Endodermal cell (in vitro differentiated cells): ENCODE measurements around the gene HOXA6. TPM values are rescaled to one million over a fixed set of nuclear protein-coding genes. Genes with fewer than 3 reads are reported as not detected.

Experiments
- DNase-seq: peaks from one replicate; pipeline ENCODE4 v3.0.0-alpha.2; 2017
- H3K27ac ChIP-seq: 2 replicates; pipeline ENCODE4 v1.5.1; 2013; ENCODE audit warnings: mild to moderate bottlenecking, low read depth, low read length, moderate library complexity
- H3K27me3 ChIP-seq: 2 replicates; pipeline ENCODE4 v1.6.1; 2013; ENCODE audit warnings: mild to moderate bottlenecking, low read length, moderate library complexity; ENCODE audit not compliant: insufficient read depth, control insufficient read depth, poor library complexity, severe bottlenecking
- H3K36me3 ChIP-seq: 2 replicates; pipeline ENCODE4 v1.7.0; 2013; ENCODE audit warnings: mild to moderate bottlenecking, low read length, moderate library complexity; ENCODE audit not compliant: control insufficient read depth, insufficient read depth
- H3K4me1 ChIP-seq: one replicate; pipeline ENCODE4 v1.7.0; 2013; ENCODE audit warnings: low read length; ENCODE audit not compliant: control insufficient read depth, insufficient read depth
- H3K4me3 ChIP-seq: 2 replicates; pipeline ENCODE4 v1.5.1; 2013; ENCODE audit warnings: mild to moderate bottlenecking, low read length, moderate library complexity
- H3K9ac ChIP-seq: 2 replicates; pipeline ENCODE4 v1.6.1; 2013; ENCODE audit warnings: mild to moderate bottlenecking, low read length, moderate library complexity; ENCODE audit not compliant: poor library complexity, severe bottlenecking; ENCODE audit errors: extremely low read depth
- H3K9me3 ChIP-seq: 2 replicates; pipeline ENCODE4 v1.6.1; 2013; ENCODE audit warnings: mild to moderate bottlenecking, low read length, moderate library complexity; ENCODE audit not compliant: control insufficient read depth
- H3K27ac Mint-ChIP-seq: 2 replicates; pipeline ENCODE4 v1.8.0; 2020; ENCODE audit warnings: mixed read lengths
- H3K27me3 Mint-ChIP-seq: 2 replicates; pipeline ENCODE4 v1.8.0; 2021; ENCODE audit warnings: mild to moderate bottlenecking, mixed read lengths; ENCODE audit not compliant: insufficient read depth
- H3K36me3 Mint-ChIP-seq: 2 replicates; pipeline ENCODE4 v1.8.0; 2020; ENCODE audit warnings: low read depth, mixed read lengths
- H3K4me1 Mint-ChIP-seq: 2 replicates; pipeline ENCODE4 v1.8.0; 2020; ENCODE audit warnings: mixed read lengths
- H3K4me3 Mint-ChIP-seq: 2 replicates; pipeline ENCODE4 v1.8.0; 2020; ENCODE audit warnings: mild to moderate bottlenecking, moderate library complexity, mixed read lengths
- H3K9me3 Mint-ChIP-seq: 2 replicates; pipeline ENCODE4 v1.8.0; 2020; ENCODE audit warnings: mild to moderate bottlenecking, mixed read lengths
- CTCF ChIP-seq: fragments of 200-600 bp; sonication (generic); conservative IDR thresholded peaks from 2 replicates; pipeline ENCODE4 v1.5.0; 2021; ENCODE audit warnings: antibody characterized with exemption, mild to moderate bottlenecking
- WGBS, 2 experiments: methylation state at CpG; one replicate each; pipeline versions ENCODE4 v1.1.5 to v1.1.7; 2013; ENCODE audit warnings: missing lambda C conversion rate in 2 of 2, mixed read lengths in 1 of 2; ENCODE audit not compliant: insufficient coverage in 1 of 2, insufficient read length in 1 of 2; 5-methylcytosine and 5-hydroxymethylcytosine counted together
- total RNA-seq, 2 donors: library from RNA; stranded (reverse); fragmentation: NEBNext Ultra II Directional in 1 of 2; extraction: Animal tissue kit (Norgen Biotek cat#: 25700) in 1 of 2; gene quantifications; 2 replicates in 1 of 2; 3 replicates in 1 of 2; pipeline ENCODE4 v1.2.1, GENCODE V29; 2021

HOXA6 gene
- total RNA-seq, 2 donors from 2014 or later: not detected

DNA sequence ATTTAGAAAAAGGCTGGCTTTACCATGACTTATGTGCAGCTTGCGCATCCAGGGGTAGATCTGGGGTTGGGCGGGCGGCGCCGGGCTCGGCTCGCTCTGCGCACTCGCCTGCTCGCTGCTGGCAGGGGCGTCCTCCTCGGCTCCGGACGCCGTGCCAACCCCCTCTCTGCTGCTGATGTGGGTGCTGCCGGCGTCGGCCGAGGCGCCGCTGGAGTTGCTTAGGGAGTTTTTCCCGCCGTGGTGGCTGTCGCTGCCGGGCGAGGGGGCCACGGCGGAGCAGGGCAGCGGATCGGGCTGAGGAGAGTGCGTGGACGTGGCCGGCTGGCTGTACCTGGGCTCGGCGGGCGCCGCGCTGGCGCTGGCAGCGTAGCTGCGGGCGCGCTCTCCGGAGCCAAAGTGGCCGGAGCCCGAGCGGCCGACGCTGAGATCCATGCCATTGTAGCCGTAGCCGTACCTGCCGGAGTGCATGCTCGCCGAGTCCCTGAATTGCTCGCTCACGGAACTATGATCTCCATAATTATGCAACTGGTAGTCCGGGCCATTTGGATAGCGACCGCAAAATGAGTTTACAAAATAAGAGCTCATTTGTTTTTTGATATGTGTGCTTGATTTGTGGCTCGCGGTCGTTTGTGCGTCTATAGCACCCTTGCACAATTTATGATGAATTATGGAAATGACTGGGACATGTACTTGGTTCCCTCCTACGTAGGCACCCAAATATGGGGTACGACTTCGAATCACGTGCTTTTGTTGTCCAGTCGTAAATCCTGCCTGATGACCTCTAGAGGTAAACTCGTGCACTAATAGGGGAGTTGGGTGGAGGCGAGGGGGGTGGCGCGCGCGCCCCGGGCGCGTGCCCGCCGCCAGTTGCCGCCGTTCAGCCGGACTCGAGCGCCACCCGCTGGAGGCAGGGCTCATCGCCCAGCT, 4.3 kb downstream of the HOXA6 start, which contains the start of gene HOXA5:
HOXA5 (minus strand) TSS at position 659 of the 927 bp plus-strand sequence; CDS start at position 585, 74 bp downstream.
- peaks cover 11% of the 10 kb centered on the region for H3K4me1 Mint-ChIP-seq
- WGBS, 2 experiments: 1% methylated on average over 37 to 86 of the region's 86 CpGs
- Histone ChIP-seq H3K4me1 (no peaks in the 10 kb centered on the region), H3K4me3 (peak within 1 kb of the TSS; percentile 86), H3K36me3 (no peaks in the 10 kb centered on the region), H3K9ac (no peak within 1 kb of the TSS), H3K27me3 (peaks cover 100% of the 10 kb centered on the region), H3K27ac (no peak within 1 kb of the TSS), H3K9me3 (peaks cover 16% of the 10 kb centered on the region)
- peak within 1 kb of the TSS; percentile 54 for H3K4me3 Mint-ChIP-seq
- H3K36me3 Mint-ChIP-seq: no peaks in the 10 kb centered on the region
- DNase-seq: peak; percentile 94
- H3K27me3 Mint-ChIP-seq: peaks cover 100% of the 10 kb centered on the region
- H3K27ac Mint-ChIP-seq: no peak within 1 kb of the TSS
- H3K9me3 Mint-ChIP-seq: peaks cover 15% of the 10 kb centered on the region
- TF ChIP-seq CTCF: peak; percentile 92

DNA sequence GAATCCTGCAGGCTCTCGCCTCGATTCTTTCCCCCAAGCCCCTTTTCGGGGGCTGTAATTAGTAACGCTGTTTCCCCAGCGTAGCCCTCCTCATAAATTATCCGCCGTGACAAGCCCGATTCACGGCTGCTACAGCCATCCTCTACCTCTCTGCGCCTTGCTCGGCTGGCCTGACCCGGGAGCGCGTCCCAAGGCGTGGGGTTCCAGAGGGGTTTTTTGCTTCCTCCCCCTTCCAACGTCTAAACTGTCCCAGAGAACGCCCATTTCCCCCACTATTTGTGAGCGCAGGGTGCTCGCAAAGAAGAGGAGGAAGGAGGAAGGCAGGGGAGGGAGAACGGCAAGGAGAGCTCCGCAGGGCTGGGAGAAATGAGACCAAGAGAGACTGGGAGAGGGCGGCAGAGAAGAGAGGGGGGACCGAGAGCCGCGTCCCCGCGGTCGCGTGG, 5.0 kb downstream of the HOXA6 start:
- 0 to 4% methylated on average over 7 to 28 of the region's 29 CpGs for WGBS, 2 experiments
- H3K27ac Mint-ChIP-seq: no peak overlapping the region
- Histone ChIP-seq H3K27me3 (peaks cover 100% of the 10 kb centered on the region), H3K27ac (no peak overlapping the region), H3K36me3 (no peaks in the 10 kb centered on the region), H3K9me3 (peaks cover 16% of the 10 kb centered on the region), H3K4me1 (no peaks in the 10 kb centered on the region), H3K4me3 (peak overlapping the region; percentile 86), H3K9ac (no peak overlapping the region)
- no peak for TF ChIP-seq CTCF
- DNase-seq: peak; percentile 63
- peaks cover 100% of the 10 kb centered on the region for H3K27me3 Mint-ChIP-seq
- peaks cover 11% of the 10 kb centered on the region for H3K4me1 Mint-ChIP-seq
- peak overlapping the region; percentile 54 for H3K4me3 Mint-ChIP-seq
- peaks cover 13% of the 10 kb centered on the region for H3K9me3 Mint-ChIP-seq
- H3K36me3 Mint-ChIP-seq: no peaks in the 10 kb centered on the region

GRCh38 chr7:27141923-27142579, 5.5 kb downstream of the HOXA6 start:
- Histone ChIP-seq H3K27ac (no peak overlapping the region), H3K36me3 (no peaks in the 10 kb centered on the region), H3K4me1 (no peaks in the 10 kb centered on the region), H3K4me3 (peak overlapping the region; percentile 86), H3K9ac (no peak overlapping the region), H3K27me3 (peaks cover 100% of the 10 kb centered on the region), H3K9me3 (peaks cover 11% of the 10 kb centered on the region)
- peaks cover 100% of the 10 kb centered on the region for H3K27me3 Mint-ChIP-seq
- no peaks in the 10 kb centered on the region for H3K36me3 Mint-ChIP-seq
- 2 to 6% methylated on average over 13 to 30 of the region's 30 CpGs for WGBS, 2 experiments
- peaks cover 11% of the 10 kb centered on the region for H3K4me1 Mint-ChIP-seq
- H3K4me3 Mint-ChIP-seq: peak overlapping the region; percentile 54
- H3K9me3 Mint-ChIP-seq: peaks cover 10% of the 10 kb centered on the region
- no peak overlapping the region for H3K27ac Mint-ChIP-seq
- peak; percentile 64 for TF ChIP-seq CTCF
- peak; percentile 81 for DNase-seq
